Skeletal muscle tissue (tissue), 4 donors: Measurements from ENCODE around the gene RTTN. TPM values are rescaled to one million over a fixed set of nuclear protein-coding genes. Genes with fewer than 3 reads are reported as not detected.

Source experiments
- H3K27ac ChIP-seq: one replicate; pipeline ENCODE4 v1.7.0; 2013; ENCODE audit warnings: mild to moderate bottlenecking, low read depth, low read length, inconsistent platforms
- H3K27me3 ChIP-seq, 3 donors: one replicate each; pipeline ENCODE4 v1.7.0; 2013; ENCODE audit warnings: low read length in 3 of 3; ENCODE audit not compliant: control insufficient read depth in 3 of 3, insufficient read depth in 3 of 3
- H3K36me3 ChIP-seq, 3 donors: one replicate each; pipeline ENCODE4 v1.7.0; 2013; ENCODE audit warnings: low read length in 3 of 3; ENCODE audit not compliant: control insufficient read depth in 3 of 3, insufficient read depth in 3 of 3
- H3K4me1 ChIP-seq, 3 donors: one replicate each; pipeline ENCODE4 v1.7.0; 2013; ENCODE audit warnings: low read length in 3 of 3, mild to moderate bottlenecking in 3 of 3; ENCODE audit not compliant: control insufficient read depth in 3 of 3, insufficient read depth in 3 of 3
- H3K4me3 ChIP-seq, 3 donors: one replicate each; pipeline ENCODE4 v1.7.0; 2013; ENCODE audit warnings: low read length in 3 of 3
- H3K9ac ChIP-seq, 3 donors: one replicate each; pipeline ENCODE4 v1.7.0; 2013; ENCODE audit warnings: low read length in 3 of 3, mild to moderate bottlenecking in 3 of 3, moderate library complexity in 2 of 3, low read depth in 1 of 3
- H3K9me3 ChIP-seq, 3 donors: one replicate each; pipeline ENCODE4 v1.7.0; 2013; ENCODE audit warnings: low read length in 3 of 3; ENCODE audit not compliant: control insufficient read depth in 3 of 3
- total RNA-seq: library from RNA; depleted of rRNA; stranded (reverse); fragments of >200 nt; gene quantifications from one replicate; pipeline ENCODE4 v1.2.3, GENCODE V29; 2014
- donor health status: Osteomylitis.

The RTTN gene
- total RNA-seq, 1 donor from 2014 or later = 43.8 TPM

DNA sequence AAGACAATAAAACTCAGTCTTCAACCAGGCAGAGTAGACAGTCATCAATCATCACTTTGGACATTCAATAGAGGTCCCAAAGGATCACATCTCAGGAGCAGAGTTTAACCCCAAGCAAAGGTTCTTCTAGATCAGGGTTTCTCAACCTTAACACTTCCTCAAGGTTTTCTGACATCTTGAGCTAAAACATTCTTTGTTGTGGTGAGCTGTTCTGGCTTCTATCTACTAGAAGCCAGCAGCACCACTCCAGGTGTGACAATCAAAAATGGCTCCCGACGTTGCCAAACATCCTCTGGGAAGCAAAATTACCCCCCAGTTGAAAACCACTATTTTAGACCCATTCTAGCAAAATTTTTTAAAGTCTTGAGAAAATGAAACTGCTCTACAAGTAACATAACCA, 22.0 kb downstream of the RTTN start:
- Histone ChIP-seq H3K27ac (no peak overlapping the region), H3K9ac (no peak overlapping the region), H3K27me3 (no peaks in the 10 kb centered on the region), H3K36me3 (peaks cover 0 to 23% (median 17%) of the 10 kb centered on the region in 3 donors), H3K9me3 (no peaks in the 10 kb centered on the region), H3K4me3 (no peak overlapping the region), H3K4me1 (peaks cover 0 to 5% (median 4%) of the 10 kb centered on the region in 3 donors)

DNA sequence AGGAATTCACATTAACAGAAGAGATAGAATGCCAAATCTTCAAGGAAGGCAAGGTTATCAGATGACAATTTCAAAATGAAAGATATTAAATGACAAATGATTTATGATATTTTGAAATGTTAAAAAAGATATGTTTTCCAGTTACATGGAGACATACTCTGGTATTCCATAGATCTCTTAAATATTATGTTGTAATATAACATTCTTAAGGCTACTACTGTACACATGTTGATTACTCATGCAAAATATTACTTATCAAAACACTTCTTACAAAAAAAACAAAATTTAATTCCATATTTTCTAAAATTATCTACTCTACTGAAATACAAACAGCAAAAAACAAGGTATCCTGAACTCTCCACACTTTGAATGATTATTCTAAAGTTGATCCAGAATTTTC, 22.9 kb downstream of the RTTN start:
- Histone ChIP-seq H3K4me3 (no peak overlapping the region), H3K9me3 (no peaks in the 10 kb centered on the region), H3K27me3 (no peaks in the 10 kb centered on the region), H3K27ac (no peak overlapping the region), H3K9ac (no peak overlapping the region), H3K36me3 (peaks cover 0 to 20% (median 17%) of the 10 kb centered on the region in 3 donors), H3K4me1 (peaks cover 0 to 5% (median 4%) of the 10 kb centered on the region in 3 donors)

DNA sequence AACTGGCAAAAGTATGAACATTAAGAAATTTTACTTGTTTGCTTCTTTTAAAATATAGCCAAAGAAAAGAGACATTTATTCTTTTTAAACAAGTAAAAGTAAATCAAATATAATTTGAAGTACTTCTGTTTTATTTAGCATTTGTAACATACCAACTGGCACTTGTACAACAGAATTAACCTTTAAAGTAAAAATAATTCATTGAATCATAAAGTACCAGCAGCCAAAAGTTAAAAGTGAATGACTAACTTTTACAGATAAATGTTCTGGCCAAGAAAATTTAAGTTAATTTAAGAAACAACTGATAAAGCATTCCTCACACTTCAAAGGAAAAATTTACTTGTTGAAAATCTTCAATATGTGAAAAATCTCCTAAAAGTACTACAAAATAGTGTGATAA, 23.8 kb downstream of the RTTN start:
- Histone ChIP-seq H3K9me3 (no peaks in the 10 kb centered on the region), H3K27me3 (no peaks in the 10 kb centered on the region), H3K9ac (no peak overlapping the region), H3K4me1 (peaks cover 0 to 5% (median 4%) of the 10 kb centered on the region in 3 donors), H3K27ac (no peak overlapping the region), H3K4me3 (no peak overlapping the region), H3K36me3 (peaks cover 0 to 18% (median 10%) of the 10 kb centered on the region in 3 donors)

DNA sequence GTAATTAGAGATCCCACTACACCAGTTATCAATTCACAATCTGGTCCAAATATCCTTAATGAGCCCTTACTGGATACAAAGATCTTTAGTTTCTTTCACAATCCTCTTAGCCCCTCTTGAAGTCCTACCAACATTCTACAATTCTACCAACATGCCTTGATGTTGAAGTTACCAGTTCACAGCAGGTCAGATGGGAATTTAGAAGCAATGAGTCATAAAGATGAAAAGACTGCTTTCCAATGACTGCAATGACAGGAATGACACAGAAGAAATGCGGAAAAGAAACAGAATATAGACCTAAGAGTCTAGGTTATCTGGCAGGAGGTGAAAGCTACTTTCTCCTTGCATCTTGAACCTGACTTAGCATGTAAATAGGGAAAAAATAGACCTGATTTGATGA, 24.5 kb downstream of the RTTN start:
- H3K36me3 ChIP-seq = peaks cover 3 to 15% (median 4%) of the 10 kb centered on the region in 3 donors
- H3K9ac ChIP-seq = no peak overlapping the region
- no peaks in the 10 kb centered on the region for H3K9me3 ChIP-seq
- H3K27ac ChIP-seq = no peak overlapping the region
- no peaks in the 10 kb centered on the region for H3K27me3 ChIP-seq
- H3K4me1 ChIP-seq = peaks cover 0 to 5% (median 4%) of the 10 kb centered on the region in 3 donors
- H3K4me3 ChIP-seq = no peak overlapping the region

DNA sequence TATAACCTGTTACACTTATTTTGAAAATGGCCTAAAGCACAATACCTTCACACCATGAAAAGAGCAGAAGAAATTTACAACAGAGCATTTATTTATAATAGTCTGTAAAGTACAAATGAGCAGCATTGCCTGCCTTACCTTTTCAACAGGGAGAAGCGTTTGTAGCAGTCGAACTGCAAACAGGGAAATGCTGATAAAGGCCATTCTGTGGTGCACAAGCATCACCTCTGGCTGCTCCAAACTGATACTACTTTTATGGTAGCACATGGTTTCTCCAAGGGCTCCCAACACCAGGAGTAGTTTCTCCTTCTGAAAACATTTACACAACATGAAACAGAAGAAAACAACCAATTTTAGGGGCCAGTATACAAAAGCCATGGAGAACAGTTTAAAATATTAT, 28.9 kb downstream of the RTTN start:
- Histone ChIP-seq H3K36me3 (peaks cover 0 to 4% (median 4%) of the 10 kb centered on the region in 3 donors), H3K27ac (no peak overlapping the region), H3K4me1 (peaks cover 0 to 5% (median 4%) of the 10 kb centered on the region in 3 donors), H3K4me3 (no peak overlapping the region), H3K27me3 (no peaks in the 10 kb centered on the region), H3K9ac (no peak overlapping the region), H3K9me3 (no peaks in the 10 kb centered on the region)

DNA sequence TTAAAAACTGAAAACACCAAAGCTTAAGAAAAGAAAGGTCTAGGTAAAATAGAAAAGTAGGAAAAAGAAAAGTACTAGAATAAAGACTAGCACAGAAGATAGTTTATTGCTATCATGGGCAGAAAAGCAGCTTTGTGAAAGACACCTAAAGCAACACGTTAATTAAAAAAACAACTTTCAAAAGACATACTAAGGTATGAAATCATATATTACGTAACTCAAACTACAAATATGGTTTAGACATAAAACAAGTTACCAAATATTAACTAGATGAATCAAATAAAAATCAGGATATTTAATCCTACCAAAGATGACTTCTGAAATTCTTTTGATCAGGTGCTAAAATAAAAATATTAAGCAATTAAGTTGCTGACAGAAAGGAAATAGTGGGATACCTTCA, 30.3 kb downstream of the RTTN start:
- H3K4me3 ChIP-seq = no peak overlapping the region
- H3K27me3 ChIP-seq = no peaks in the 10 kb centered on the region
- peaks cover 0 to 4% (median 4%) of the 10 kb centered on the region in 3 donors for H3K36me3 ChIP-seq
- no peak overlapping the region for H3K9ac ChIP-seq
- H3K9me3 ChIP-seq = no peaks in the 10 kb centered on the region
- no peaks in the 10 kb centered on the region for H3K4me1 ChIP-seq
- no peak overlapping the region for H3K27ac ChIP-seq

DNA sequence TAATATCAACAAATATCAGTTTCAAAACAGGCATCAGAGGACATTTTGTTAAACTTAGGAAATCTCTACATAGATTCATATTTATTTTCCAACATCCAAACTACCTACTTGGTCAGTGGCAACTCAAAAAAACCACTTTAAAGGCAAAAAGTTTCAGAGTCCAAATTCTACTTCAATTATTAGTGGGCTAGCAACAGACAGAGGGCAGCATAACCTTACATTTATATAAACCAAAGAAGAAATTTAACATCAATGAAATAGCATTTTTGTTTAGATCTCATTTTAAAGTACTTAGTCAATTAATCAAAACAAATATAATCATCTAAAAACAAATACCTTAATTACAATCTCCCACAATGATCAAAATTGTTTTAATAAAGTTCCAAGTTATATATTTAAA, 33.3 kb downstream of the RTTN start:
- Histone ChIP-seq H3K4me3 (no peak overlapping the region), H3K9me3 (no peaks in the 10 kb centered on the region), H3K27me3 (no peaks in the 10 kb centered on the region), H3K36me3 (peaks cover 0 to 4% (median 2%) of the 10 kb centered on the region in 3 donors), H3K9ac (no peak overlapping the region), H3K4me1 (no peaks in the 10 kb centered on the region), H3K27ac (no peak overlapping the region)

DNA sequence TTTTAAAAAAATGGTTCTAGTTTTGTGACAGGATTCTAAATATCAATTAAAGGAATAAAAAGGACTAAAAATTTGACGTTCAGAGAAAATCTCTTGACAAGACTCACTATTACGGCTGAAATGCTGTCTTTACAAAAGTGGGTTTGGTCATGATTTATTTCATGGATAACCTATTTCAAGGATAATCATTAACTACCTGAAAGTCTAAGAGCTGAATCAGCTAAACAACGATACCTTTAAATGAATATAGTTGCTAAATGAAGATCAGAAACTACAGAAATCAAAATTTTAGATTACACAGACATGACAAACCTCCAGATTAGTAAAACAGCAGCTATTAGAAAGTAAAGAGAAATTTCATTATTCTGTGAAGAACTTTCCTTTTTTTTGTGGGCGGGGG, 35.7 kb downstream of the RTTN start:
- no peak overlapping the region for H3K4me3 ChIP-seq
- no peaks in the 10 kb centered on the region for H3K4me1 ChIP-seq
- peaks cover 0 to 6% (median 0%) of the 10 kb centered on the region in 3 donors for H3K36me3 ChIP-seq
- H3K27ac ChIP-seq = no peak overlapping the region
- no peaks in the 10 kb centered on the region for H3K9me3 ChIP-seq
- H3K27me3 ChIP-seq = no peaks in the 10 kb centered on the region
- H3K9ac ChIP-seq = no peak overlapping the region

DNA sequence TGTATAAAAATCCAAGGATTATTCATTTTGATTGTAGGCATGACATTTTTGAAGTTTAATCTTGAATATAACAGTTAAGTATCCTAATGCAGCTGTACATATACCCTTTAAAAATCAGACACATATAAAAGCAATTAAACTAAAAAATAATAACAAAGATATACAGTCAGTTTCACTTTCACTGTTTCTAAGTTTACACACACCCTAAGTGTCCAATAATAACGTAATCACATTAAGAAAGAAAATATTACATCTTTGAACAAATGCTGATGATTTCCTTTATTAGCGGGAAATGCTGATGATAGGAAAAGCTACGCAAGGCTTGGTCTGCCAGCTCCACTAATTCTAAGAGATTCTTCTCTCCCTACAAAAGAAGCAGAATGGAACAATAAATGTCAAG, 38.8 kb downstream of the RTTN start:
- H3K9me3 ChIP-seq = no peaks in the 10 kb centered on the region
- H3K4me3 ChIP-seq = no peak overlapping the region
- H3K36me3 ChIP-seq = peaks cover 4 to 19% (median 5%) of the 10 kb centered on the region in 3 donors
- no peaks in the 10 kb centered on the region for H3K4me1 ChIP-seq
- no peak overlapping the region for H3K27ac ChIP-seq
- no peaks in the 10 kb centered on the region for H3K27me3 ChIP-seq
- H3K9ac ChIP-seq = no peak overlapping the region

DNA sequence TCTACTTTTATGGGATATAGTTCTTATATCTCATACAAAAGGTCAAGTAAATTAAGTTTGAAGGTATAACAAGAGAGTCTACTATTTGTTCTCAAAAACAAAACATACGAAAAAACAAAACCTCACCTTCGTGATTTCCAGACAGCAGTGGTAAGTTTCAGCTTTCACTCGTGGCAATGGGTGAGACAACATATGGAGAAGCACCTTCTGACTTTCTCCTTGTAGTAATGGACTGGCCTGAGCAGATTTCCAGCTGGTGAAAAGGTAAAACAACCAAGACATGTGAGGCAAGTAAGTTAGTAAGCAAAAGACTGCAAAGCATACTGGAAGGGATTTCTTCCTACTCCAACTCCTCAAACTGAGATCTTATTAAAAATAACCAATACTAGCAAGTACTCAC, 39.6 kb downstream of the RTTN start:
- Histone ChIP-seq H3K4me3 (no peak overlapping the region), H3K36me3 (peaks cover 4 to 20% (median 5%) of the 10 kb centered on the region in 3 donors), H3K27me3 (no peaks in the 10 kb centered on the region), H3K4me1 (no peaks in the 10 kb centered on the region), H3K27ac (no peak overlapping the region), H3K9me3 (no peaks in the 10 kb centered on the region), H3K9ac (no peak overlapping the region)
